HG03159 (cell line): ENCODE data around the gene ADGRG1.
"Not testable (repeated sequence)": the region's sequence is repeated elsewhere in the genome, so short reads cannot be mapped to it uniquely, and the experiment has no call there.

Experiments used
- ATAC-seq: cut with Tn5 transposase; IDR thresholded peaks from one replicate; pipeline ENCODE4 v1.9.1; 2021; ENCODE audit warnings: mild to moderate bottlenecking, moderate library complexity; ENCODE audit not compliant: unreplicated experiment

ADGRG1 gene

GRCh38 chr16:57628008-57628781 is at the start of gene ADGRG1:
ADGRG1 (plus strand) TSS chr16:57628630; CDS start chr16:57650288, 21,658 bp downstream.
- ATAC-seq, result no peak

DNA sequence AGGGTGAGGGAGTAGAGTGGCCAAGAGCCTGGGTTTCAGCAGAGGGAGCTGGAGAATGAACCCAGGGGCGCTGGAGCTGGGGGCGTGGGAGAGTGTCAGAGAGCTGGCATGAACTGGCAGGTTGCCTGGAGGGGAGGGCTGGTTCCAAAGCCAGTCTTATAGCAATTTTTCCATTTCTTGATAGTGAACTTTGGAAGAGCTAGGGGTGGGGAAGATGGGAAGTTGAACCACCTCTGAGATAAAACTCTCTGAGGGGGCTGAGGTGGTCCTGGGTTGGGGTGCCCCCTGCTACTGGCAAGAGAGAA is 49.1 kb upstream of the ADGRG1 start:
- ATAC-seq, result no peak

GRCh38 chr16:57585051-57585687 is 43.3 kb upstream of the ADGRG1 start:
- no peak for ATAC-seq

GRCh38 chr16:57588831-57589230 is 39.6 kb upstream of the ADGRG1 start:
- no peak for ATAC-seq

DNA sequence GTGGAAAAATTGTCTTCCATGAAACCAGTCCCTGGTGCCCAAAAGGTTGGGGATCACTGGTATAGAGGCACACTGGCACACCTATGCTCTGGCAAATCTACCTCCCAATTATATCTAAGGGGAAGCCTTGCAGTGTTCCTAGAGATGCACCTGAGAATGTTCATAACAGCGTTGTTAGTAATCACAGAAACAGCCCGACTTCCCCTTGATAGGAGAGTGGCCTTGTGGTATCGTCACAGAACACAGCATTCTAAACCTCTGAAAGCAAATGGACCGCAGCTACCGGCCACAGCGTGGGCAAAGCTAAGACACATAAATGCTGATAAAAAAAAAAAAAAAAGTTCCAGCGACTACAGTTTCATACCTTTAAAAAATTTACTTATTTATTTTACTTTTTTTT is 39.1 kb upstream of the ADGRG1 start:
- no peak for ATAC-seq

DNA sequence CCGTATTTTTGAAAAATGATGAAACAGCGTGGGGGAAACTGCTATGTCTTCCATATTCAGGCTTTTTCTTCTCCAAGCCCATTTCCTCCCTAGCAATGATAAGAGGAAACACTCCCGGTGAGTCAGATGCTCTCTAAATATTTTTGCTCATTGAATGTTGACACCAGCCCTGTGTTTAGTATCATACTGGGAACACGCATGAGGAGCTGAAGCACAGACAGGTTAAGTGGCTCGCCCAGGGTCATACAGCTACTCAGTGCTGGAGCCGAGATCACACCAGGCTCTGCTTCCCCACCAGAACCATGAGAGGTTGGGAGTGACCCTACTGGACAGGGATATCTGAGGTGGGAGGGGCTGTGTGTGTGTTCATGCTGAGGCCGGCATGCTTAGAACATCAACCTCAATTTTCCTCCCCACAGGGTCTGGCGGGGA is 37.8 kb upstream of the ADGRG1 start:
- ATAC-seq, result no peak

DNA sequence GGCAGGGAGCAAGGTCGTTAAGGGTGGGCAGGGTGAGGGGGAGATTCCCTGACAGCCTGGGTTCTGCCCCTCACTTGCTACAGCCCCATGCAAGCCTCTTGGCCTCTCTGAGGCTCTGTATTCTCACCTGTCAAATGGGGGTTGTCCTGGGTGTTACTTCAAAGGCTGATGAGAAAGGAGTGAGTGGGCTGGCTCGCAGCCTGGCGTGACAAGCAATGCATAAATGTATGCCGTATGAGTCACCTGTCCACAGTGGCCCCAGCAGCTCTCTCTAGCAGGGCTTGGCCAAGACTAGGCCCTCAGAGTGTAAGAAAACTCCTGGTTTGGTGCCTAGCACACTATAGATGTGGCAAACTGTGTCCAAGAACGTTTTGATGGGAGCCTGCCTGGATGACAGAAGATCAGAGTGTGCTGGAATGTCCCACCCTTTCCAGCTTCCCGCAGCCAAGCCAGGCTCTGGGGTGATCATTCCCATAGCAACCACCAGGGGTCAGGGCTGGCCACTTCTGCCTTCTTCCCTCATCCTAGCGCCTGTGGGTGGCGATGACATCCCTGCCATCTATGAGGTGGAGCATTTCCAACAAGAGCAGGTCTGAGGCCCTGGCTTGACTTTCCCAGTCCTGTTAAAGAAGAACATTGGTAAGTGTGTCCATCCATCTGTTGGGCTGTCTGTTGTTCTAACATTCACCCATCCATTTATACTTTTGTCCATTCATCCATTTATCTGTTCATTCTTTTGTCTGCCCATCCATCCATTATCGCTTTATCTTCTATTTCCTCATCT is 37.2 kb upstream of the ADGRG1 start:
- ATAC-seq, result peak; percentile 72

- ATAC-seq, result no peak
Observed at GRCh38 chr16:57591870-57592485, 36.5 kb upstream of the ADGRG1 start.

- ATAC-seq, result no peak
Observed at GRCh38 chr16:57592591-57593003, 35.8 kb upstream of the ADGRG1 start.

GRCh38 chr16:57593021-57593420 is 35.4 kb upstream of the ADGRG1 start:
- no peak for ATAC-seq

DNA sequence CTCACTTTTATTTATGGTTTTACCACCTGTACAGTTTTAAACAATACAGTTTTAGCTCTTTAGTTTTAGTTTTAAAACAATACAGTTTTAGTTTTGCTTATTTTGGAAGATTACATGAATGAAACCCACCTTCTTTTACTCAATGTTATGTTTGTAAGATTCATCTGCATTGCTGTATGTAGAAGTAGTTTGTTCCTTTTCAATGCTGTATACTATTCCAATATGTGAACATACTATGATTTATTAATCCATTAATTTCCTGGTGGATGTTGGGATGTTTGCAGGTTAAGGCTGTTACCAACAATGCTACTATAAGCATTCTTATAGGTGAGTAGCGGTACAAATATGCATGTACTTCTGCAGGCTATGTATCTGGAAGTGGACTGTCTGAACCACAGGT is 34.4 kb upstream of the ADGRG1 start:
- ATAC-seq, result no peak

DNA sequence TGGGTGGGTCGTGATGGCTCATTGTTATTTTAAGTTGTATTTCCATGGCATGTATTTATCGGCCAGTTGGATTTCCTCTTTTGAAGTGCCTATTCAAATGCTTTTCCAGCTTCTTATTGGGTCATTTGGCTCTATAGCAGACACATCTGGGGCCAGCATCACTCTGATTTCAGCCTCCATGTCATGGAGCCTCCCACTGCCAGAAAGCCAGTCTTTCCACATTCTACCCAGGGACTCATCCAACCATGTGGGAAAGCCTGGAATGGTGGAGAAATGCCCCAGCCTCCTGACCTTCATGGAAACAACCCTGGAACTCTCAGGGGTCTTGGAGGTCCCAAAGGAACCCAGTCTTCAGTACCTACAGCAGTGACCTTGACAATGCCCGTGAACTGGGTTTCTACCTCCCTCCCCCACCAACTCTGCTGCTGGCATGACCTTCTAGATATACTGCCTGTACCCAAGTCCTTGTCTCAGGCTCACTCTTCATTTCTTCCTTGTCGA is 33.8 kb upstream of the ADGRG1 start:
- no peak for ATAC-seq

- ATAC-seq, result not testable (repeated sequence)
Observed at GRCh38 chr16:57596234-57596633, 32.2 kb upstream of the ADGRG1 start.

GRCh38 chr16:57598437-57598836 is 30.0 kb upstream of the ADGRG1 start:
- ATAC-seq, result no peak

GRCh38 chr16:57600048-57600835 is 28.2 kb upstream of the ADGRG1 start:
- no peak for ATAC-seq

DNA sequence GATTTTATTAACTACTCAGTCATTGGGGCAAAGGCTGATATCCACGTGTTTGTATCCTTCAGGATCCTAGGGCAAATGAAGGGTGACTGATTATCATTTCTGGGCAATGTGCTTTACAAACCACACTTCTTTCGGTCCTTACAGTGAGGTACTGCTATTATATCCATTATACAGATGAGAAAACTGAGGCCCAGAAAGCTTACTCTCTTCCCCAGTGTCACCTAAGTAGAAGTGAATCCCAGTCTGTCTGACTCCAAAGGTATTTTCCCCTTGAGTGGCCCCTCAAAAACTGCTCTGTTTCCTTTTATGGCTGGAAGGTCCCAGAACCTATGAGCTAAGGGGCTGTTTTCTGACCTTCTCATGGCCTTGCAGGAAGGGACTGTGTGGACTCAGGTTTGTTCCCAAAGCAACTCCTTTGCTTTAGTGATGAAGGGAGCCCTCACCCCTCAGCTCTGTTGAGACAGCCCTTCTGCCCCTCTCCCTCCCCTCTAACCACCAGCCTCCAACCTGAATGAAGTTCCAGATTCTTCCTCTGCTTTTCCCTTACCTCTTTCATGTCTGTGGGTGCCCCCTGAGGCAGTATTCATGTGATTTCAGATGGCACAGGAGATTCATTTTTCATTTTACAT is 27.4 kb upstream of the ADGRG1 start:
- ATAC-seq, result no peak

DNA sequence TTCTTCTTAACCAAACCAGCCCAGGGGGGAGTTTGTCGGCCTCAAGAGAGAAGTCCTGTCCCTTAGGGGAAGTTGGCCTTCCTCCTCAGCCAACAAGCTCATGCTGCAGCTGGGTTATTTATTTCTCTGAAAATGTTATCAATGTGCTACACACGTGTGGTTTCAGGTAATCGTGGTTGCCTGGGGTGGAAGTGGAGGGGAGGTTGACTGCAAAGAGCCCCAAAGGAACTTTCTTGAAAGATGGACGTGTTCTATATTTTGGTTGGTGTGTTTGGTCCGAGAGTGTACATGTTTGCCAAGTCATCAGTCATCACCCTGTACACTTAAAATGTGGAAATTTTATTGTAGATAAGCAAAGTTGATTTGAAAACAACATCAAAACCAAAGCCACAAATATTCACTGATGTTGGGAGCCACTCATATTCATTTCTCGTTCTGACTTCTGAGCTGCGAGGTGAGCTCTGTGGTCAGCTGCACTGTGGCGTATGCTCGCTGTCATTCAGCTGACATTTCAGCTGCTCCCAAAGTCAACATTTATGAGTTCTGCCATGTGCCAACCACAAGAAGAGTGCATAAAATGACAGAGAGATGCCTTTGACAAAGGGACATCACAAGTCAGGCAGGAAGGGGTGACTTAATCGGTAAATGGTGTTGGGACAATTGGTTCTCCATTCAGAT is 26.5 kb upstream of the ADGRG1 start:
- ATAC-seq, result peak; percentile 83

DNA sequence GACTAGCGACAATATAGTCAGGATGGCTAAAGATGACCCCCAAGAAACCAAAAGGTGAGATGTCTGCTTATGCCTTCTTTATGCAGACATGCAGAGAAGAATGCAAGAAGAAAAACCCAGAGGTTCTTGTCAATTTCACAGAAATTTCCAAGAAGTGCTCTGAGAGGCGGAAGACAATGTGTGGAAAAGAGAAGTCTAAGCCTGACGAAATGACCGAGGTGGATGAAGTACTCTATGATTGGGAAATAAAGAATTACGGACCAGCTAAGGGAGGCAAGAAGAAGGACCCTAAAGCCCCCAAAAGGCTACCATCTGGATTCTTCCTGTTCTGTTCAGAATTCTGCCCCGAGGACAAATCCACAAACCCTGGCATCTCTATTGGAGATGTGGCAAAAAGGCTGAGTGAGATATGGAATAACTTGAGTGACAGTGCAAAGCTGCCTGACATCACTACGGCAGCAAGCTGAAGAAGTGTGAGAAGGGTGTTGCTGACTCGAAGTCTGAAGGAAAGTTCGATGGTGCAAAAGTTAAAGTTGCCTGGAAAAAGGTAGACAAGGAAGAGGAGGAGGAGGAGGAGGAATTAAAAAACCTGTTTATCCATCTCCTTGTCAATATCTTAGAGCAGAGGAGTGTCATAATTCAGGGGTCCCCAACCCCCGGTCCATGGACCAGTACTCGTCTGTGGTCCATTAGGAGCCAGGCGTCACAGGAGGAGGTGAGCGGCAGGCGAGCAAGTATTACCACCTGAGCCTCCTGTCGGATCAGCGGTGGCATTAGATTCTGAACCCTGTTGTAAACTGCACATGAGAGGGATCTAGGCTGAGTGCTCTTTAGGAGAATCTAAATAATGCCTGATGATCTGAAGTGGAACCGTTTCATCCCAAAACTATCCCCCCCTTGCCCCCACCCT is 25.1 kb upstream of the ADGRG1 start:
- no peak for ATAC-seq
